Effector memory CD8-positive, alpha-beta T cell (primary cell): Measurements from ENCODE around the gene PRPF18.

Source experiments
- ATAC-seq: fragments of 150-1000 bp; cut with Tn5 transposase; replicated peaks from 2 replicates; pipeline ENCODE4 v1.10.0; 2021; ENCODE audit warnings: mild to moderate bottlenecking, moderate library complexity
- DNase-seq, 3 experiments: peaks; one replicate each; pipeline ENCODE4 v3.0.0; 2021
- H3K27ac Mint-ChIP-seq, 2 donors: one replicate each; pipeline ENCODE4 v1.8.0; 2022; ENCODE audit warnings: mild to moderate bottlenecking in 2 of 2, mixed read lengths in 2 of 2, moderate library complexity in 2 of 2
- H3K27me3 Mint-ChIP-seq, 2 donors: one replicate each; pipeline ENCODE4 v1.8.0; 2022; ENCODE audit warnings: mixed read lengths in 2 of 2
- H3K36me3 Mint-ChIP-seq: one replicate; pipeline ENCODE4 v1.8.0; 2022; ENCODE audit warnings: mild to moderate bottlenecking, moderate library complexity, mixed read lengths; ENCODE audit not compliant: insufficient read depth
- H3K4me1 Mint-ChIP-seq, 2 donors: one replicate each; pipeline ENCODE4 v1.8.0; 2022; ENCODE audit warnings: low read depth in 2 of 2, mixed read lengths in 2 of 2
- H3K4me3 Mint-ChIP-seq, 2 donors: one replicate each; pipeline ENCODE4 v1.8.0; 2022; ENCODE audit warnings: mild to moderate bottlenecking in 2 of 2, mixed read lengths in 2 of 2, moderate library complexity in 2 of 2
- H3K9me3 Mint-ChIP-seq, 2 donors: one replicate each; pipeline ENCODE4 v1.8.0; 2022; ENCODE audit warnings: mixed read lengths in 2 of 2

Gene PRPF18

DNA sequence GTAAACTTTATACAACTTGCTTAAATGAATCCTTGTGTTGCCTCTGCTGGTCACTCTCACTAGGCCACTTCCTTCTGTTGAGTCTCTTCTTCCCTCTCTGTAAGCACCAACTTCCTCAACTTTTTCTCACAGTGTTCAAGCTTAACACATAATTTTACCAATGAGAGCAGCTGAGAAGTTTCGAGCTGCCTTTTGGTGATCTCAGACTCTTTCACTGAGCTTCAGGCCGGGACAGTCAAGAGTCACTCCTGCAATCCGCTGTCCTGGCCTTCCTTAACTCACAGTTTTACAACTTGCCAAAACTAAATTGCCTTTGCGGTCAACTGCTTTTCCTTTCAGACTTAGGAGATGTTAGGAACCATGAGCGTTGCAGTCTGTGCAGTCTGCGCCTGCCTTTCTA is 47.4 kb downstream of the PRPF18 start:
- no peak for ATAC-seq
- no peaks in the 10 kb centered on the region for H3K27me3 Mint-ChIP-seq
- H3K36me3 Mint-ChIP-seq, result peaks cover 29% of the 10 kb centered on the region
- no peak overlapping the region for H3K4me3 Mint-ChIP-seq
- peaks cover 0 to 3% of the 10 kb centered on the region in 2 donors for H3K4me1 Mint-ChIP-seq
- no peak overlapping the region for H3K27ac Mint-ChIP-seq
- DNase-seq, result no peak
- no peaks in the 10 kb centered on the region for H3K9me3 Mint-ChIP-seq

DNA sequence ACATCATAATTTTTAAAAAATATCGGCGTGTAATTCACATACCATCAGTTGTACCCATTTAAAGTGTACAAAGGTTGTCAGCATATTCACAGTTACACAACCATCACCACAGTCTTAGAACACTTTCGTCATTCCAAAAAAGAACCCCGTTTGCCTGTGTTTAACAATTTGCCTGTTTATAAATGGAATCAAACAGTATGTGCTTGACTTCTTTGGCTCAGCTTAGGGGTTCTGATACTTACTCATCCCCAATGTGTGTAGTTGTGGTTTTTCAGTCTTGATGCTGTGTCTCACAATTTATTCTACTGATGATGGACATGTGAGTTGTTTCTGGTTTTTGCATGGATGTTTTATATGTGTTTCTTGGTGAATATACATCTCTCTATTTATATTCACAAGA is 50.0 kb downstream of the PRPF18 start:
- Mint-ChIP-seq H3K9me3 (peaks cover 11 to 16% of the 10 kb centered on the region in 2 donors), H3K4me3 (no peak overlapping the region), H3K4me1 (no peaks in the 10 kb centered on the region), H3K36me3 (peaks cover 27% of the 10 kb centered on the region), H3K27ac (no peak overlapping the region), H3K27me3 (no peaks in the 10 kb centered on the region)
- ATAC-seq, result no peak
- DNase-seq, result no peak

DNA sequence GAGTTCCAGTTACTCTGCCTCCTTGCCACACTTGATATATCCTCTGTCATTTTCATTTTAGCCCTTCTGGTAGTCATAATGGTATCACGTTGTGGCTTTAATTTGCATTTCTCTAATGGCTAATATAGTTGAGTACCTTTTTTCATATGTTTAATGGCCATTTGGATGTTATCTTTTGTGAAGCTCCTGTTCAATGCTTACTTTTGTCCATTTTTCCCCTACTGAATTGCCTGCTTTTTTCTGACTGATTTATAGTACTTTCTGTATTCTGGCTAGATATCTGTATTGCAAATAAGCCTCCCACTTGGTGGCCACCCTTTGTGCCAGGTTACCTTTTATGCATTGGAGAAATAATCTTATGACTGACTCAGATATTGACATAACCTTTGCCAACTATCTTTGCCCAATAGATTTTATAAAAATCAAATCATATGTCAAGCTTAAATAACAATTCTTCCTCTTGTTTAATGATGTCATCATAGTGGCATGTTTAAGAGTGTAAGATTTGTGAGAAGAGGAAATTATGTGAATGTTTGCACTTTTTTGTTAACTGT is 50.6 kb downstream of the PRPF18 start:
- Mint-ChIP-seq H3K27me3 (no peaks in the 10 kb centered on the region), H3K9me3 (peaks cover 16 to 22% of the 10 kb centered on the region in 2 donors), H3K4me1 (peaks cover 0 to under 1% of the 10 kb centered on the region in 2 donors), H3K4me3 (no peak overlapping the region), H3K36me3 (peaks cover 23% of the 10 kb centered on the region), H3K27ac (no peak overlapping the region)
- no peak for DNase-seq
- no peak for ATAC-seq

DNA sequence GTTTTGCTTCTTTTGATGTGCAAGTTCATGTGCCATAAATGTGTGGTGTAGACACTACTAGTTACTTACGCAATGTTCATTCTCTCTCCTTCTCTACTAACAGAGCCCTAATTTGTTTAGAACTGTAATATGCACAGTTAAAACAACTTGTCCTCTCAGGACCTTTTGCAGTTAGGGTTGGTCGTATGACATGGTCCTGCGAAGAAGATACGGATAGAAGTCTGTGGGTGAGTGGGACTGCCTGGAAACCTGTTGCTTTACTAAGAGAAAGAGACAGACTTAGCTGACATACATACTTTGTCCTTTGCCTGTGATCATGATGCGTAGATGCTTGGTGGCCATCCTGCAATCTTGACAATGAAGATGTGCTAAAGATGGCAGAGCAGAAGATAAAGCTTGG is 51.1 kb downstream of the PRPF18 start:
- ATAC-seq (no peak), DNase-seq (no peak)
- peaks cover 17 to 27% of the 10 kb centered on the region in 2 donors for H3K9me3 Mint-ChIP-seq
- no peak overlapping the region for H3K27ac Mint-ChIP-seq
- peaks cover 0 to 1% of the 10 kb centered on the region in 2 donors for H3K4me1 Mint-ChIP-seq
- H3K4me3 Mint-ChIP-seq, result no peak overlapping the region
- H3K36me3 Mint-ChIP-seq, result peaks cover 19% of the 10 kb centered on the region
- no peaks in the 10 kb centered on the region for H3K27me3 Mint-ChIP-seq

DNA sequence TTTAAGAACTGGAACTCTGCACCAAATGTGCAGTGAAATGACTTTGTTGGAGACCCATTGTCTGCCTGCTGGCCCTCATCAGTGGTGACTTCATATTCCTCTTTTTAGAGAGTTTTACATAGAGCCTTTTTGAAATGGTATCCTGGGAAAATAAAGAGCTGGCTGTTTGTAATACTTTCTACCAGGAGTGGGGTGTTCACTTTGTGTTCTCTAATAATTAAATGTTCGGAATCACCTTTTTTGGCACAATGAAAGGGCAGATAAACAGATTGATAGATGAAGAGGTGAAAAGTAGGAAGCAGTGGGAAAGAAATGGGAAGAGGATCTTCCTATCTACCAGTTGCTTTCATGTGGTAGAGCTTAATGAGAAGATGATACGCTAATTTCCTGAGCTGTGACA is 55.5 kb downstream of the PRPF18 start:
- Mint-ChIP-seq H3K27ac (no peak overlapping the region), H3K36me3 (peaks cover 18% of the 10 kb centered on the region), H3K27me3 (no peaks in the 10 kb centered on the region), H3K4me1 (peaks cover 0 to 1% of the 10 kb centered on the region in 2 donors), H3K9me3 (peaks cover 17 to 27% of the 10 kb centered on the region in 2 donors), H3K4me3 (no peak overlapping the region)
- DNase-seq, result no peak
- no peak for ATAC-seq

DNA sequence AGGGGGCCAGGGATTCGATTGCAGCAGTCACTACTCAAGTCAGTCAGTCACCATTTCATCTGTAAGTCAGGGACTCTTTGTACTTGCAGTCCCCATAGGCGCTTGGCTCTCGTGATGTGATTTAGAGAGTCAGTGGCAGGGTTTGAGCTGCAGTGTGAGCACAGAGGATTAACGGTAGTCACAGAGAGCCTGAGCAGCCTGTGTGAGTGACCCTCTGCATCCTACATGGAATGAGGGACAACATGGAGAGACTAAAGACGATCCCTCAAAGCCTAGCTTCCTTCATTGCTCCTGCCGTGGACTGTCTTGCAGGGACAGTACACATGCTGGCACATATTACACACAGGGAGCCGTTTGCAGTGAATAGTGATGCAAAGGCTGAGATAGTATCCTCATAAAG is 56.3 kb downstream of the PRPF18 start:
- H3K4me3 Mint-ChIP-seq, result no peak overlapping the region
- H3K27me3 Mint-ChIP-seq, result no peaks in the 10 kb centered on the region
- H3K27ac Mint-ChIP-seq, result no peak overlapping the region
- peaks cover 0 to 3% of the 10 kb centered on the region in 2 donors for H3K4me1 Mint-ChIP-seq
- H3K36me3 Mint-ChIP-seq, result peaks cover 18% of the 10 kb centered on the region
- H3K9me3 Mint-ChIP-seq, result peaks cover 17 to 27% of the 10 kb centered on the region in 2 donors
- ATAC-seq, result no peak
- no peak for DNase-seq

DNA sequence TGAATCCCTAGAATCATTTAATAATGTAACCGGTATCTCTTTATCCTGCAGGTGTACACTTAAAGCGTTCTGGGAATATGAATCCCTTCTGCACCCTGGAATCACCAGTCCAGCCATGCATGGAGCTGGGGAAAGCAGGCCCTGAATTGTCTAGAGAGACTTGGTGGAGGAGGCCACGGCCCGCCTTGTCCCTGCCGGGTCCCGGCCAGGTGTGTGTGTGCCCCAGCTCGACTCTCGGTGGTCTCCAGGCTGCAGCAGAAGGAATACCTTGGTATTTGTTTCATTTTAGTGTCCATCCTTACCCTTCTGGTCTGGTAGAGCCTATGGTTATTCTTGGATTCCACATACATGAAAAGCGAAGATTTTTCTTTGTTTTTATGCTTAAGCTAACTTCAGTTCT is 58.1 kb downstream of the PRPF18 start:
- H3K9me3 Mint-ChIP-seq, result peaks cover 17 to 27% of the 10 kb centered on the region in 2 donors
- H3K27ac Mint-ChIP-seq, result no peak overlapping the region
- ATAC-seq (no peak), DNase-seq (no peak)
- no peaks in the 10 kb centered on the region for H3K27me3 Mint-ChIP-seq
- peaks cover 14% of the 10 kb centered on the region for H3K36me3 Mint-ChIP-seq
- peaks cover 0 to 8% of the 10 kb centered on the region in 2 donors for H3K4me1 Mint-ChIP-seq
- no peak overlapping the region for H3K4me3 Mint-ChIP-seq

DNA sequence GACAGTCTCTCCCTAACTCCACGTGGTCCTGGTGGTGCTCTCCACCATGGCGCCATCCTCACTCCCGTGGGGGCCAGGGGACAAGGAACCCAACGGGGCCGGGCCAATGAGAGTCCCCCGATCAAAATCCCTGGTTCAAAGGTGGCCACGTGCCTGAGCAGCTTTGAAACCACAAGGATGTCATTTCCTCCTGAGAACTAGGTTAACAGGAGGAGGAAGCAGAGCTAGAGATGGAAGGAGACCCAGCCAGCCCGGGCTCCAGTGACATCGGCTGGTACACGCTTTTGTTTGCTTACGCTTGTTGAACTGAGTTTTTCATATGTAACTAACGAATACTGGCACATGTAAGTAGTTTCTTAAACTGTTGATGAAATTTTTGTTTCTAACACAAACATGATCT is 61.7 kb downstream of the PRPF18 start:
- no peak overlapping the region for H3K4me3 Mint-ChIP-seq
- H3K36me3 Mint-ChIP-seq, result peaks cover 4% of the 10 kb centered on the region
- H3K9me3 Mint-ChIP-seq, result no peaks in the 10 kb centered on the region
- ATAC-seq (peak; percentile 35), DNase-seq (no peak)
- H3K27me3 Mint-ChIP-seq, result no peaks in the 10 kb centered on the region
- no peak overlapping the region for H3K27ac Mint-ChIP-seq
- peaks cover 0 to 6% of the 10 kb centered on the region in 2 donors for H3K4me1 Mint-ChIP-seq

DNA sequence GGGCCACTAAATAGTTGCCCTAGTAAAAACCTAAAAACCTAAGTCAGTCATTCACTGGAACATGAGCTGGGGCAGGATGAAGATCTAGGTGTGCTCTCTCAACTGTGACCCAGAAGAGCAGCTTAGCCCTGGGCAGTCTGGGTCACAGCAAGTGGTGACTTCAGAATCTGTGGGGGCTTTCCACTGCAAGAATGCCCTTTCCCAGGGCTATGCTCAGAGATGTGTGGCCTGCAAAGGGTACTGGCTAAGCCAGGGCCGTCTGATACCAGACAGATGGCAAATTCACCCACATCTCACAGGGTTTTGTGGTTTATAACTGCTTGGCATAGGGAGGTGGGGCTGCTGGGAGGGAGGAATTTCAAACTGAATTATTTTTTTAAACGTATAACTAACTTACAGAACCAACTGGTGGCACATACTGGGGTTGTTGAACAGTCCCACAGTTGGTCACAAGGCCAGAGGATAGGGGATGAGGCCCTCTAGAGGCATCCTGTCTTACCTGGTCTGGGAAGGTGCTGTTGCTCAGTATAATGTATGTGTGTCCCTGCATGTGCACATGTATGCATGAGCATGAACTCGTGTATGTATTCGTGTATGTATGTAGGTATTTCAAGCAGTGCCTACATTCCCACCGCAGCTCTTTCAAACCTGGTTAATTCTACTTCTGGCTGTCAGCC is 63.2 kb downstream of the PRPF18 start:
- Mint-ChIP-seq H3K27ac (no peak overlapping the region), H3K4me3 (no peak overlapping the region), H3K4me1 (peaks cover 0 to 6% of the 10 kb centered on the region in 2 donors), H3K9me3 (no peaks in the 10 kb centered on the region), H3K27me3 (no peaks in the 10 kb centered on the region), H3K36me3 (peaks cover 4% of the 10 kb centered on the region)
- DNase-seq, result no peak
- ATAC-seq, result no peak

DNA sequence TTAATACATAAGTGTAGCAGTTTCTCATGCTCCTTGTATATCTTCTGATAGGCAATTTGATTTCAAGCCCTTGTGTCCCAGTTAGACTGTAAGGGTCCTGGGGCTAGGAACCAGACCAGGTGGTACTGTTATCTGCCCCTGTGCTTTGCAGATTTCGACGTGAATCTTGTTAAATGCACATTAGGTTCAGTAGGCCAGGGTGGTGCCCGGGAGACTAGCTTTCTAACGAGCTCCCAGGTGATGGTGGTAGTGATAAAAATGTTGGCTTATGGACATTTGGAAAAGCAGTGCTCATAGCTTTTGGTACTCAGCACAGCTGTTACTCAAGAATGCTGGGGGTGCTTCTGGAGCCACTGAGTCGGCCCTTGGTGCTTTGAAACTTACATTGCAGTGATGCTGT is 64.2 kb downstream of the PRPF18 start:
- Mint-ChIP-seq H3K9me3 (no peaks in the 10 kb centered on the region), H3K27me3 (no peaks in the 10 kb centered on the region), H3K4me1 (peaks cover 0 to 6% of the 10 kb centered on the region in 2 donors), H3K4me3 (no peak overlapping the region), H3K27ac (no peak overlapping the region), H3K36me3 (no peaks in the 10 kb centered on the region)
- ATAC-seq (no peak), DNase-seq (no peak)

DNA sequence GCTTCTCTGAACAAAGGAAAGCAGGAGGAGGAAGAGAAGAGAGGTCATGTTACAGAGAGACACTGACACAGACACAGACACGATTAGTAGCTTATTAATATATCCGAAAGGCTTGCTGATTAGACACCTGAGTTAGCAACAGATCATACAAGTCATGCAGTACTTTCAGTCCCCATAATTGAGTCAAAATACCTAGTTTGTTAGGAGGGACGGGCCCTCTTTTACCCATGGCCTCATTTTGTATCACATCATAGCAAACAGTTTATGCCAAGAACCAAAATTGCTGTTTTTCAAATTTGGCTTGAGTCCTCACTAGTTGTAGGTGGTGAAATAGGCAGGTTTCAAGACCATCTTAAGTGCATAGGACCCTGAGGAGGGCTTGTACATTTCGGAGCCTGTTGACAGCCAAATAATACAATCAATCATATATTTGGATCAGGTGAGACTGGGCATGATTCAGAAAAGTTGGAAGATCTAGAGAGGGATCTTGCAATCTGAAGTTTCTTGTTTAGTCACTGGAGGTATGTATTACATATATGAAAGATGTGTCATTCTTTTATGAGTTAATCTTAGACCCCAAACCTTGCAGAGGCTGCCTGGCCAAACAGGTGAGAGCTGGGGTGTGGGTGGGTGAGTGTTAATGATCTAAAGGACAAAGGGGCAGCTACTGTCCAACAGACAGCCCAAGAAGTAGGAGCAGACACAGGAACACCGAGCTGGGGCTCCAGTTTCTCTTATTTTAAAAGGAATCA is 65.4 kb downstream of the PRPF18 start:
- DNase-seq, result no peak
- H3K4me1 Mint-ChIP-seq, result peaks cover 0 to 6% of the 10 kb centered on the region in 2 donors
- peak overlapping the region in 1 of 2 donors; percentile 16 for H3K27ac Mint-ChIP-seq
- no peak for ATAC-seq
- no peaks in the 10 kb centered on the region for H3K9me3 Mint-ChIP-seq
- no peaks in the 10 kb centered on the region for H3K36me3 Mint-ChIP-seq
- H3K4me3 Mint-ChIP-seq, result no peak overlapping the region
- no peaks in the 10 kb centered on the region for H3K27me3 Mint-ChIP-seq

DNA sequence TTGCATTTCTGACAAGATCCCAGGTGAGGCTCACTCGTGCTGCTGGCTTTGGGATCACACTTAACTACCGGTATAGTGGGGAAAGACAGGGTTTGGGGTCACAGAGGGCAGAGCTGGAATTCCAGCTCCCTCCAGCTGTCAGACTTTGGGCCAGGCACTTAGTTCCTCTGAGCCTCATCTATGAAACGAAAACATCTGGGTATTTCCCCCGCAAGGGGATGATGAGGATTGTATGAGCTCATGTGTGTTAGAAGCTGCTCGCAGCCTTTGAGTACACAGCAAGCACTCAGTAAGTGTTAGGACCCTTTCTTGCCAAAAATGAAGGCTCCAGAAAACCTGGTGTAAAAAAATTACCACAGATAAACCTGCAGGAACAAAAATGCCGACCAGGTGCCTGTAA is 66.1 kb downstream of the PRPF18 start:
- Mint-ChIP-seq H3K36me3 (no peaks in the 10 kb centered on the region), H3K4me3 (no peak overlapping the region), H3K4me1 (peaks cover 0 to 5% of the 10 kb centered on the region in 2 donors), H3K27ac (peak overlapping the region in 1 of 2 donors; percentile 16), H3K27me3 (no peaks in the 10 kb centered on the region), H3K9me3 (no peaks in the 10 kb centered on the region)
- ATAC-seq, result no peak
- no peak for DNase-seq

DNA sequence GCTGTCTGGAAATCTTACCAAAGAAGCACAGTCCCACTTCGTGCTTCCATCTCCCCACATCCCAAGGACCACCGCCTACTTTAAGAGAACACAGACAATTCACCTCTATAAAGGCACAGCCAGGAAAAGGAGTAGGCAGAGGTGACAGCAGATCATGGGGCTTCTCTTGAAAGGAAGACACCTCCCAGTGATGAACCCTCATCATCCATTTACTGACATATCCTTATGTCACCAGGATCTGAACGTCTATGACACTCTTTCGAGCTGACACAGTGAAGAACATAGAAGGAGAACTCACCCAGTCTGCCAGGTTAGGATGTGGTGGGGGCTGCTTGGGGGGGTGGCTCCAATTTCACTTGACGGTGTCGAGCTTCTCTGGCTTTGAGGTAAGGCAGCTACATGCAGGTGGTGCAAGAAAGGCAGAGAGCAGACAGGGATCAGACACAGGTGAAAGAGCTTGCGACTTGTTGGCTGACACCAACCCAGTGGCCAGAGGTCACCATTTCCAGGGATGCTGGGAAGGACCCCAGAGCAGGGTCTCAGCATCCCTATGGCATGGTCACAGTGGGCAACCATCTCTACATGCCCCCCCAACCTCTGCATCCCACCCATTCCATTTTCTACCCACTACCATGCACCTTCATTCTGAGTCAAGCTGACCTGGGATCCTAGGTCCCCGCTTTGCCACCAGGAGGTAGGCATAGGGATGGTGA is 67.5 kb downstream of the PRPF18 start:
- Mint-ChIP-seq H3K36me3 (no peaks in the 10 kb centered on the region), H3K4me1 (no peaks in the 10 kb centered on the region), H3K9me3 (no peaks in the 10 kb centered on the region), H3K27me3 (no peaks in the 10 kb centered on the region), H3K4me3 (no peak overlapping the region), H3K27ac (no peak overlapping the region)
- no peak for ATAC-seq
- DNase-seq, result no peak
